ENCODE measurements around the gene ADAP1.
"Not testable (repeated sequence)": the region's sequence is repeated elsewhere in the genome, so short reads cannot be mapped to it uniquely, and the experiment has no call there.

Gene ADAP1

GRCh38 chr7:974172-974571 is 19.7 kb upstream of the ADAP1 start:
- DNase-seq = no peak

- no peak for DNase-seq
Observed at GRCh38 chr7:973312-973711, 18.8 kb upstream of the ADAP1 start.

GRCh38 chr7:972676-973309 is 18.3 kb upstream of the ADAP1 start:
- DNase-seq = no peak

GRCh38 chr7:972110-972509 is 17.6 kb upstream of the ADAP1 start:
- no peak for DNase-seq

- DNase-seq = no peak
Observed at GRCh38 chr7:970744-971143, 16.3 kb upstream of the ADAP1 start.

- DNase-seq = no peak
Observed at GRCh38 chr7:969403-969802, 14.9 kb upstream of the ADAP1 start.

GRCh38 chr7:968205-969105 is 14.0 kb upstream of the ADAP1 start:
- no peak for DNase-seq

- DNase-seq = no peak
Observed at GRCh38 chr7:967361-968082, 13.0 kb upstream of the ADAP1 start.

GRCh38 chr7:966291-967069 is 12.0 kb upstream of the ADAP1 start:
- DNase-seq = no peak

GRCh38 chr7:964401-965231 is 10.1 kb upstream of the ADAP1 start:
- no peak for DNase-seq

GRCh38 chr7:963236-964078 is 9.0 kb upstream of the ADAP1 start:
- DNase-seq = no peak

- no peak for DNase-seq
Observed at GRCh38 chr7:962401-963081, 8.1 kb upstream of the ADAP1 start.

- DNase-seq = no peak
Observed at GRCh38 chr7:961546-962400, 7.3 kb upstream of the ADAP1 start.

- DNase-seq = not testable (repeated sequence)
Observed at GRCh38 chr7:960972-961371, 6.5 kb upstream of the ADAP1 start.

- DNase-seq = no peak
Observed at GRCh38 chr7:960269-960871, 5.9 kb upstream of the ADAP1 start.

GRCh38 chr7:959740-960139 is 5.3 kb upstream of the ADAP1 start:
- DNase-seq = not testable (repeated sequence)

- DNase-seq = no peak
Observed at GRCh38 chr7:959271-959670, 4.8 kb upstream of the ADAP1 start.

- DNase-seq = no peak
Observed at GRCh38 chr7:958221-959200, 4.0 kb upstream of the ADAP1 start.

Data from NCI-H1105 (cell line).